Measurements from ENCODE around the gene FBXO7.
"Not testable (repeated sequence)": the region's sequence is repeated elsewhere in the genome, so short reads cannot be mapped to it uniquely, and the experiment has no call there.

FBXO7 gene

GRCh38 chr22:32477596-32477995 is 3.0 kb downstream of the FBXO7 start:
- peaks cover 9% of the 10 kb centered on the region for H3K36me3 Mint-ChIP-seq
- no peak for DNase-seq (ENCODE audit: low spot score in 2 of 2)
- ATAC-seq (ENCODE audit: low read depth) = no peak
- no peaks in the 10 kb centered on the region for H3K27me3 Mint-ChIP-seq
- H3K4me1 Mint-ChIP-seq = peaks cover 25% of the 10 kb centered on the region
- no peaks in the 10 kb centered on the region for H3K9me3 Mint-ChIP-seq
- no peak overlapping the region for H3K4me3 Mint-ChIP-seq
- H3K27ac Mint-ChIP-seq = no peak overlapping the region

GRCh38 chr22:32478552-32478951 is 3.9 kb downstream of the FBXO7 start:
- not testable (repeated sequence) for DNase-seq (ENCODE audit: low spot score in 2 of 2); H3K9me3 Mint-ChIP-seq; H3K4me3 Mint-ChIP-seq; H3K27ac Mint-ChIP-seq; H3K36me3 Mint-ChIP-seq; H3K27me3 Mint-ChIP-seq; ATAC-seq (ENCODE audit: low read depth)
- H3K4me1 Mint-ChIP-seq = peaks cover 23% of the 10 kb centered on the region

- no peak for ATAC-seq (ENCODE audit: low read depth)
- H3K27ac Mint-ChIP-seq = no peak overlapping the region
- DNase-seq (ENCODE audit: low spot score in 2 of 2) = no peak
- H3K4me3 Mint-ChIP-seq = no peak overlapping the region
- peaks cover 21% of the 10 kb centered on the region for H3K4me1 Mint-ChIP-seq
- H3K36me3 Mint-ChIP-seq = peaks cover 9% of the 10 kb centered on the region
- H3K27me3 Mint-ChIP-seq = no peaks in the 10 kb centered on the region
- no peaks in the 10 kb centered on the region for H3K9me3 Mint-ChIP-seq
Measured at GRCh38 chr22:32478994-32479393, 4.4 kb downstream of the FBXO7 start.

GRCh38 chr22:32480238-32480637 is 5.6 kb downstream of the FBXO7 start:
- Mint-ChIP-seq H3K27me3 (no peaks in the 10 kb centered on the region), H3K9me3 (no peaks in the 10 kb centered on the region), H3K4me3 (no peak overlapping the region), H3K4me1 (peaks cover 21% of the 10 kb centered on the region), H3K27ac (no peak overlapping the region), H3K36me3 (peaks cover 9% of the 10 kb centered on the region)
- no peak for DNase-seq (ENCODE audit: low spot score in 2 of 2)
- peak; percentile 46 for ATAC-seq (ENCODE audit: low read depth)

GRCh38 chr22:32482708-32483107 is 8.1 kb downstream of the FBXO7 start:
- no peaks in the 10 kb centered on the region for H3K9me3 Mint-ChIP-seq
- ATAC-seq (ENCODE audit: low read depth) (no peak), DNase-seq (ENCODE audit: low spot score in 2 of 2) (no peak)
- H3K4me3 Mint-ChIP-seq = no peak overlapping the region
- H3K4me1 Mint-ChIP-seq = peaks cover 15% of the 10 kb centered on the region
- H3K27ac Mint-ChIP-seq = no peak overlapping the region
- peaks cover 21% of the 10 kb centered on the region for H3K36me3 Mint-ChIP-seq
- H3K27me3 Mint-ChIP-seq = no peaks in the 10 kb centered on the region

GRCh38 chr22:32486656-32487390 is 12.2 kb downstream of the FBXO7 start:
- DNase-seq (ENCODE audit: low spot score in 2 of 2) = no peak
- no peak overlapping the region for H3K4me3 Mint-ChIP-seq
- H3K9me3 Mint-ChIP-seq = no peaks in the 10 kb centered on the region
- peaks cover 25% of the 10 kb centered on the region for H3K36me3 Mint-ChIP-seq
- no peak for ATAC-seq (ENCODE audit: low read depth)
- no peaks in the 10 kb centered on the region for H3K4me1 Mint-ChIP-seq
- no peak overlapping the region for H3K27ac Mint-ChIP-seq
- H3K27me3 Mint-ChIP-seq = no peaks in the 10 kb centered on the region

GRCh38 chr22:32487461-32487860 is 12.8 kb downstream of the FBXO7 start:
- Mint-ChIP-seq H3K9me3 (no peaks in the 10 kb centered on the region), H3K4me3 (no peak overlapping the region), H3K36me3 (peaks cover 29% of the 10 kb centered on the region), H3K27me3 (no peaks in the 10 kb centered on the region), H3K4me1 (no peaks in the 10 kb centered on the region), H3K27ac (no peak overlapping the region)
- no peak for DNase-seq (ENCODE audit: low spot score in 2 of 2)
- no peak for ATAC-seq (ENCODE audit: low read depth)

- Mint-ChIP-seq H3K4me1 (no peaks in the 10 kb centered on the region), H3K27ac (no peak overlapping the region), H3K4me3 (no peak overlapping the region), H3K36me3 (peaks cover 38% of the 10 kb centered on the region), H3K27me3 (no peaks in the 10 kb centered on the region), H3K9me3 (no peaks in the 10 kb centered on the region)
- DNase-seq (ENCODE audit: low spot score in 2 of 2) (no peak), ATAC-seq (ENCODE audit: low read depth) (no peak)
Measured at GRCh38 chr22:32489377-32489776, 14.8 kb downstream of the FBXO7 start.

GRCh38 chr22:32490279-32490678 is 15.7 kb downstream of the FBXO7 start:
- Mint-ChIP-seq H3K36me3 (peaks cover 43% of the 10 kb centered on the region), H3K4me1 (peaks cover 2% of the 10 kb centered on the region), H3K4me3 (no peak overlapping the region), H3K27ac (no peak overlapping the region), H3K27me3 (no peaks in the 10 kb centered on the region), H3K9me3 (no peaks in the 10 kb centered on the region)
- ATAC-seq (ENCODE audit: low read depth) (no peak), DNase-seq (ENCODE audit: low spot score in 2 of 2) (no peak)

- Mint-ChIP-seq H3K27ac (no peak overlapping the region), H3K4me1 (peaks cover 2% of the 10 kb centered on the region), H3K4me3 (no peak overlapping the region), H3K27me3 (no peaks in the 10 kb centered on the region), H3K36me3 (peaks cover 42% of the 10 kb centered on the region), H3K9me3 (no peaks in the 10 kb centered on the region)
- no peak for DNase-seq (ENCODE audit: low spot score in 2 of 2)
- ATAC-seq (ENCODE audit: low read depth) = no peak
Measured at GRCh38 chr22:32492111-32492510, 17.5 kb downstream of the FBXO7 start.

- peaks cover 43% of the 10 kb centered on the region for H3K36me3 Mint-ChIP-seq
- H3K9me3 Mint-ChIP-seq = no peaks in the 10 kb centered on the region
- H3K27me3 Mint-ChIP-seq = no peaks in the 10 kb centered on the region
- H3K27ac Mint-ChIP-seq = no peak overlapping the region
- no peak for ATAC-seq (ENCODE audit: low read depth)
- DNase-seq (ENCODE audit: low spot score in 2 of 2) = no peak
- H3K4me3 Mint-ChIP-seq = no peak overlapping the region
- peaks cover 2% of the 10 kb centered on the region for H3K4me1 Mint-ChIP-seq
Measured at GRCh38 chr22:32493551-32493950, 18.9 kb downstream of the FBXO7 start.

- H3K27ac Mint-ChIP-seq = no peak overlapping the region
- H3K4me1 Mint-ChIP-seq = peaks cover 2% of the 10 kb centered on the region
- no peak overlapping the region for H3K4me3 Mint-ChIP-seq
- H3K36me3 Mint-ChIP-seq = peaks cover 47% of the 10 kb centered on the region
- DNase-seq (ENCODE audit: low spot score in 2 of 2) (no peak), ATAC-seq (ENCODE audit: low read depth) (no peak)
- H3K9me3 Mint-ChIP-seq = no peaks in the 10 kb centered on the region
- no peaks in the 10 kb centered on the region for H3K27me3 Mint-ChIP-seq
Measured at GRCh38 chr22:32494971-32495370, 20.4 kb downstream of the FBXO7 start.

- no peaks in the 10 kb centered on the region for H3K27me3 Mint-ChIP-seq
- no peak for DNase-seq (ENCODE audit: low spot score in 2 of 2)
- H3K27ac Mint-ChIP-seq = no peak overlapping the region
- no peaks in the 10 kb centered on the region for H3K9me3 Mint-ChIP-seq
- H3K4me1 Mint-ChIP-seq = peaks cover 2% of the 10 kb centered on the region
- ATAC-seq (ENCODE audit: low read depth) = no peak
- H3K36me3 Mint-ChIP-seq = peaks cover 34% of the 10 kb centered on the region
- H3K4me3 Mint-ChIP-seq = no peak overlapping the region
Measured at GRCh38 chr22:32499666-32500065, 25.1 kb downstream of the FBXO7 start.

GRCh38 chr22:32501836-32502752 is 27.5 kb downstream of the FBXO7 start:
- H3K4me1 Mint-ChIP-seq = no peaks in the 10 kb centered on the region
- peaks cover 28% of the 10 kb centered on the region for H3K36me3 Mint-ChIP-seq
- ATAC-seq (ENCODE audit: low read depth) (no peak), DNase-seq (ENCODE audit: low spot score in 2 of 2) (no peak)
- H3K4me3 Mint-ChIP-seq = no peak overlapping the region
- no peak overlapping the region for H3K27ac Mint-ChIP-seq
- no peaks in the 10 kb centered on the region for H3K9me3 Mint-ChIP-seq
- no peaks in the 10 kb centered on the region for H3K27me3 Mint-ChIP-seq

Data from memory B cell (primary cell).